Measurements from ENCODE around the gene PTGDR2.

GRCh38 chr11:60890696-60891095, 34.9 kb upstream of the PTGDR2 start:
- TF ChIP-seq POLR2A (IDR thresholded peaks at IDR 0.05) (no peak), CTCF (IDR thresholded peaks at IDR 0.05) (no peak)

Measured in thyroid gland (tissue), 4 donors.